Thyroid gland (tissue), 4 donors: ENCODE data around the gene CCND3.

ENCODE experiments used
- CTCF ChIP-seq, 6 experiments: fragments of 200-600 bp in 3 of 6; fragments of 450-650 bp in 3 of 6; sonication (generic) in 3 of 6; IDR thresholded peaks; one replicate each; pipeline ENCODE4 v1.5.1; 2016 to 2019; ENCODE audit warnings: antibody characterized with exemption in 6 of 6, mild to moderate bottlenecking in 2 of 6, inconsistent platforms in 1 of 6, moderate library complexity in 1 of 6
- POLR2A ChIP-seq, 2 donors: fragments of 450-650 bp; IDR thresholded peaks; one replicate each; pipeline ENCODE4 v1.6.1; 2017; ENCODE audit warnings: antibody characterized with exemption in 2 of 2, mild to moderate bottlenecking in 2 of 2, moderate library complexity in 1 of 2

- no peak for TF ChIP-seq CTCF (IDR thresholded peaks at IDR 0.05)
- TF ChIP-seq POLR2A (IDR thresholded peaks at IDR 0.05): no peak
Observed at GRCh38 chr6:41927253-41927652, 14.4 kb downstream of the CCND3 start.
